ENCODE results near the gene PEA15. TPM values are rescaled to one million over a fixed set of nuclear protein-coding genes. Genes with fewer than 3 reads are reported as not detected.

The PEA15 gene
- total RNA-seq, 1 experiment from 2014 or later, result 31.6 TPM

GRCh38 chr1:160208557-160209320 is 3.6 kb downstream of the PEA15 start:
- no peak for DNase-seq (ENCODE audit: low spot score)

DNA sequence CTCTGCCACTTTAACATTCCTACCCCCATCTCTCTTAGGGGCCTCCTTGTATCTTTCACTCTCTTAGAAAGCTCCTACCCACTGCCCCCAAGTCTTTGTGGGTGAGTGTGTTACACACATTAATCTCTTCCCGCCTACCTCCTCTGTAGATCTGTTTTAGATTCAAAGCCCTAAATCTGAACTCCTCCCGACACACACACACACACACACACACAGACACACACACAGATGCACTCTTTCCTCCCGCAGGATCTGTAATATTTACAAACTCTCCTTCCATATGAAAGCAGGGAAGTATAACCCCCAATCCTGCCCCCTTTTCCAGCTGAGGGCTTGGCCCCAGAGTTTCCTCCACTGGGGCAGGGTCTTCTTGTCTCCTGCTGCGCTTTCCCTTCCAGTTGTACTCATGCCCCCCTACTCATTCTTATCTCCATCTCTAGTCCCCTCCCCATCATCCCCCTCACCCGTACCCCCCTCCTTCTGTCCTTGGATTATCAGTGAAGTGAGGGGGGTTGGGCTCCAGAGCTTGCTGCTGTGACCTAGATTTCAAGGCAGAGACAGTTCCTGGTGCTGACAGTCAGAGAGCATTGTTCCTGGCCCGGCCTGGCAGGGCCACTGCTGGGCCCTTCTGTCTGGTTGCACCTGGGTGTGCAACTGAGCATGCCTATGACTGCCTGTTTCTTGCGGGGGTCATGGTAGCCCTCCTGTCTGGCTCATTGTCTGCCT is 4.3 kb downstream of the PEA15 start:
- DNase-seq (ENCODE audit: low spot score), result no peak

DNA sequence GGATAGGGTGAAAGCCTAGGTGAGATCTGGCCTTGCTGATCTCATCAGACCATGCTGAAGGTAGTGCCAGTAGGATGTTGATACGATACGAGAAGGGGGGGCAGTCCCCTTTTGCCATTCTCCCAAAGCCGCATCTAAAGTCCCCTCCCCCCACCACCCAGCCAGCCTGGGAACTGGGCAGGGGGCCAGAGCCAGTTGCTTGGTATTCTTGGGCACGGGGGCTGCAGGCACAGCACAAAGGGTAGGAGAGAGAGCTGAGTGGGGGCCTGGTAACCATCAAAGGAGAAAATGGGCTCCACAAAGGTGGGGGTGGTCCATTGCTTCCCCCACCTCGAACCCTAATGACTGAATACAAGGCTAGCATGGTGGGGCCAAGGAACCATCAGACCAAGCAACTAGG is 5.4 kb downstream of the PEA15 start:
- no peak for DNase-seq (ENCODE audit: low spot score)

GRCh38 chr1:160211046-160211790 is 6.0 kb downstream of the PEA15 start:
- DNase-seq (ENCODE audit: low spot score), result no peak

DNA sequence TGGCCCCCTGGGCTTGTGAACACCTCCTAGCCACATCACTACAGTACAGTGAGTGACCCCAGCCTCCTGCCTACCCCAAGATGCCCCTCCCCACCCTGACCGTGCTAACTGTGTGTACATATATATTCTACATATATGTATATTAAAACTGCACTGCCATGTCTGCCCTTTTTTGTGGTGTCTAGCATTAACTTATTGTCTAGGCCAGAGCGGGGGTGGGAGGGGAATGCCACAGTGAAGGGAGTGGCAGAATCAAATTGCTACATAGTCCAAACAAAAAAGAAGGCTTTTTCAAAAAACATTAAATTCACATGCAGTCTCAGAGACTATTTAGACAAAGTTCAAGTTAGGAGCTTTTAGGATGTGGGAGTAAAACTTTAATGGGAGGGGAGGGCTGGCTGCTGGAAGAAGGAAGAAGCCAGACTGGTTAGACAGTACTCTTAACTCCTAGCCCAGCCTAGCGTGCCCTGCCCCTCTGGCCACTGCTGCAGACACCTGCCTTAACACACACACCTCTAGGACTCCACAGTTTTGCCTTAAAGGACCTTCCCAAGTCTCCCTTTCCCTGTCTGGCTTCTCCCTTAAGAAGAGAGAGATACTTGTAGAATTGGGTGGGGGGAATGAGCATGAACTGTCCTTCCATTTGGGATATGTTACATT is 9.4 kb downstream of the PEA15 start:
- no peak for DNase-seq (ENCODE audit: low spot score)

DNA sequence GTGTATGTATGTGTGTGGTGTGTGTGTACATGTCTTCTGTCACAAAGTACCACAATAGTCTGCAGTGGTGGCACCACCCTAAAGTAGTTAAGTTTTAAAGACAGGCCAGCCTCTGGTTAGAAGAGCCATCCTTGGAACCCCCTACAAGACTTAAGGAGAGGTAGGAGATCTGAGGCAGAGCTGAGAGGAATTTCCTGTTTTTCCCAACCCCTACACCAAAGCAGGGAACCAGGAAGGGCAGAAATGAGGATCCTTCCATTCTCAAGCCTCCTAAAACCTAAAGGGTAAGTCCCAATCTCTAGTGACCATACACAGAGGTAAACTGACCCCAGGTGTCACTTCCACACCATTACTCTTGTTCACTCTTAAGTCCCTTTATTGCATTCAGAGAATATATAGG is 11.1 kb downstream of the PEA15 start:
- no peak for DNase-seq (ENCODE audit: low spot score)

DNA sequence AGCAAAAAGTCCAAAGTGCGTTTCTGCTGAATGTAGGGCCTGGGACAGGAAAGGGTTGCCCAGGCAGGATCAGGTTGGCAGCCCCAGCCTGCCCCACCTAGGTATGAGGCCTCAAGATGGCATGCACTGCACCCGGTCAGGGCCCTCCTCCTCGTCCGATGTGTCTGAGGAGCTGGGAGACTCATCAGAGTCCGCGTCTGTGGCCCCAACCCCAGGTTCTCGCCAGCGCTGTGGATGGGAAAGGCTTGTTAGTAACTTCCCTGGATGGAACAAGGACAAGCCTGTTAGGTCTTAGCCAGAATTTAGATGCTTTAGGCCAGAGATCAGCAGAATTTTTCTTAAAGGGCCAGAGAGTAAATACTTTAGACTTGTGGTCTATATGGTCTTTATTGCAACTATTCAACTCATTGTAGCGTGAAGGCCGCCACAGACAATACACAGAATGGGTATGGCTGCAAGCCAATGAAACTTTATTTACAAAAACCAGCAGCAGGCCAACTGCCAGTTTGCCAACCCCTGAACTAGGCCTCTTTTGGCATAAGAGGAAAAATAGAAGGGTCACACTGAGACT is 12.4 kb downstream of the PEA15 start:
- no peak for DNase-seq (ENCODE audit: low spot score)

DNA sequence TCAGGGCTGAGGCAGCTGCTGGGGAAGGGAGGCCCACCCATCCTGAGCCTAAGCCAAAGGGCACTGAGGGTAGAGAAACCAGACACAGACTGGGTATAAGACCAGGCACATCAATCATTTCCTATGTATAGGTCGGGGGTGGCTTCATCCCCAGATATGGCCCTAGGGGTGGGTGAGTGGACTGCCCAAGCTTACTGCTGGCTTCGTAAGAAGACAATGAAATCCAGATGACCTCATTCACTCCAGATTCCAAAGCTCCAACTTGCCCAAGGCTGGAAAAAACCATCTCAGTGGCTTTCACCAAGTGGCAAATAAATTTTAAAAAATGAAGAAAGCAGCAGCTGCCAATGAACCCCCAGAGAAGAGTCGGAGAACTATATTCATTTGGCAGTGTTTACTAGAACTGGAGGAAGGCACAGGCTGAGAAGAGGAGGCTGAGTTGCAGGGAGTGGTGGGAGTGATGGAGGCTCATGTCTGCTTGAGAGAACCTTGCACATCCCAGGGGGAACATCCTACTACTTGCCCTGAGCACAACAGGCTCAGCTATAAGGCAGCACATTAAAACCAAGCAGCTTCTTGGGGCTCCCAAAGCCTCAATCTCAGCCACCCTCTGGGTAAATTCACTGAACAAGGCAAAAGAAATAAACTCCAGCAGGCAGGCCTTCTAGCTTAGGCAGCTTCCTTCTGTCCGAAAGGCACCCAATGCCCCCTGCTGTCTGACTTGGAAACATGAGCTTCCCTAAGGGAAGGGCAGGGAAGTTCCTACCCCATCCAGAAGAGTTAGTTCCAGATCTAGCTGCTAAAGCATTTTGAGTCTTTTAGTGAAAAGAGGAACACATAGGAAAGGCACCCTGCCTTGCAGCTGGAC is 14.1 kb downstream of the PEA15 start:
- DNase-seq (ENCODE audit: low spot score), result peak; percentile 50

GRCh38 chr1:160220301-160220700 is 15.1 kb downstream of the PEA15 start:
- no peak for DNase-seq (ENCODE audit: low spot score)

- no peak for DNase-seq (ENCODE audit: low spot score)
Measured at GRCh38 chr1:160221089-160221488, 15.9 kb downstream of the PEA15 start.

DNA sequence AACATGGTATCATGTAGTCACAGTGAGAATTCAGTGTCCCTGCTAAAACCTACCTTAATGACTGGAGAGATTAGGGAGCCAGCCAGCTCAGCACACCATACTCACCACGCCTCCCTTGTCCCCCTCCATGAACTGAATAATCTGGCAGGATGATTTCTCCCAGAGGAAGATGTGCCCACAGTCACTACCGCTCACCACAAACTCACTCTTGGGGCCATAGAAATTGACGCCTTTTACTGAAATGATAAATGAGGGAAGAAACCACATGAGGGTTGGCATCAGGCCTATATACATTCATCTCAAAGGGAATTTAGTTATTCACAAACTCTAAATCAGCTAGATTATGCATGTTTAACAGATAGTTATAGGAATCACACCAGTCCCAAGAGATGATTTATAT is 17.4 kb downstream of the PEA15 start:
- no peak for DNase-seq (ENCODE audit: low spot score)

GRCh38 chr1:160224606-160225005 is 19.4 kb downstream of the PEA15 start:
- no peak for DNase-seq (ENCODE audit: low spot score)

GRCh38 chr1:160225345-160225744 is 20.2 kb downstream of the PEA15 start:
- DNase-seq (ENCODE audit: low spot score), result no peak

DNA sequence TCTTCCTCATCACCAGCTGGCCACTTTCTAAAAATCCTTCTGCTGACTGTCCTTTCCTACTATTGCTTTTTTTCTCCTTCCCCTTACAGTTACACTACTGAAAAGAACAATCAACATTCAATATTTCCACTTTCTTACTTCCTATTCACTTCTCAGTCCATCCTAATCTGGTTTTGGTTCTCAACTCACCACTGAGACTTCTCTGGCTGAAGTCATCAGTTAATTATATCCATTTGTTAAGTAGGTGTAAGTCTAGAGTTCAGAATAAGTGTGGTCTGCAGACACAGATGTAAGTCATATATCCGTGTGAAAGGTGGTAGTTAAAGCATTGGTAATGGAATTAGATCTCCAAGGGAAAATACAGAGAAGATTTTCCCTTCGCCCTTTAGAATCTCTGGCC is 21.4 kb downstream of the PEA15 start:
- DNase-seq (ENCODE audit: low spot score), result no peak

GRCh38 chr1:160227034-160227433 is 21.9 kb downstream of the PEA15 start:
- DNase-seq (ENCODE audit: low spot score), result no peak

- DNase-seq (ENCODE audit: low spot score), result no peak
Measured at GRCh38 chr1:160227561-160227960, 22.4 kb downstream of the PEA15 start.

GRCh38 chr1:160228431-160228830 is 23.2 kb downstream of the PEA15 start:
- no peak for DNase-seq (ENCODE audit: low spot score)

GRCh38 chr1:160232911-160233310 is 27.7 kb downstream of the PEA15 start:
- no peak for DNase-seq (ENCODE audit: low spot score)

DNA sequence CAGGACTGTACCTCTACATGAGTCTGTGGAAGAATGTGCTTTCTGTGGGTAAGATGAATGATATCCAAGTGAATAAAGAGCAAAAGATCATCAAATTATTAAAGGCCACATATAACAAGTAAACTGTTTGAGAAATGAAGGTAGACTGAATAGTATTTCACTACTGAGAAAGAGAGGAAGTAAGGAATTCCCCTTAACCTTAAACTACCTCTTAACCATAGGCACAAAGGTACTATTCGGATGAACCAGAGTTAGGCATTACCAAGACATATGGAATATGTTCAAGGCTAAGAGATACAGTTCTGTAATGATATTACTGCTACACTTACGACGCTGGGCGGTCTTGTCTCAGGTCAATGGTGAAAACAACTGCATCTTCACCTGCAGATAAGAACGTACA is 31.6 kb downstream of the PEA15 start:
- DNase-seq (ENCODE audit: low spot score), result no peak

- DNase-seq (ENCODE audit: low spot score), result no peak
Measured at GRCh38 chr1:160237558-160237957, 32.4 kb downstream of the PEA15 start.

GRCh38 chr1:160238408-160238807 is 33.2 kb downstream of the PEA15 start:
- DNase-seq (ENCODE audit: low spot score), result no peak

Measured in HT-29 (cell line).